HCT116 (cell line): ENCODE results near the gene PGC. TPM values are rescaled to one million over a fixed set of nuclear protein-coding genes. Genes with fewer than 3 reads are reported as not detected.

Source experiments
- ATAC-seq: fragments of 200-7000 bp; cut with Tn5 transposase; 2 replicates; pipeline ENCODE4 v1.9.1; 2020; ENCODE audit warnings: mild to moderate bottlenecking, moderate library complexity
- BruUV-seq: library from RNA; stranded (reverse); fragments of 400-500 nt; replicated peaks from 2 replicates; lab custom pipeline; 2021; lab: Mats Ljungman, UMichigan
- CTCF ChIA-PET: fragments of 300-600 bp; sonication (Branson Sonifier 250); formaldehyde crosslinking; loops from one replicate; lab custom pipeline; 2021; ENCODE audit warnings: antibody characterized with exemption; lab: Charles Lee
- POLR2A ChIA-PET: fragments of 300-600, 350-600 bp; sonication (Branson Sonifier 250); formaldehyde crosslinking; loops from one replicate; lab custom pipeline; 2021; ENCODE audit warnings: antibody characterized with exemption; lab: Charles Lee
- RAD21 ChIA-PET, 2 experiments: fragments of 300-600 bp; sonication (Branson Sonifier 250); formaldehyde crosslinking; loops; one replicate each; lab custom pipeline; 2023; ENCODE audit warnings: low total read pairs in 2 of 2; ENCODE audit not compliant: uncharacterized antibody in 2 of 2, unreplicated experiment in 2 of 2, low non-redundant PET in 1 of 2; lab: Charles Lee
- DNase-seq: peaks from one replicate; pipeline ENCODE4 v3.0.0-alpha.2; 2010; ENCODE audit warnings: low read depth, low spot score
- H2AFZ ChIP-seq: fragments of 200-600 bp; shearing (Covaris generic), sonication (generic); 2 replicates; pipeline ENCODE4 v1.6.1; 2017; ENCODE audit warnings: low read depth, mixed run types, mixed read lengths, antibody characterized with exemption, low read length; ENCODE audit not compliant: poor library complexity, severe bottlenecking
- H3K27ac ChIP-seq: 2 replicates; pipeline ENCODE4 v1.5.1; 2012; ENCODE audit warnings: low read depth, low read length
- H3K27me3 ChIP-seq: fragments of 200-600 bp; sonication (generic); 2 replicates; pipeline ENCODE4 v1.6.1; 2016; ENCODE audit warnings: mixed run types, low read length, mixed read lengths; ENCODE audit not compliant: insufficient read depth
- H3K36me3 ChIP-seq, 2 experiments: fragments of 200-500 bp in 1 of 2; fragments of 200-600 bp in 1 of 2; sonication (Bioruptor generic) in 1 of 2; sonication (generic) in 1 of 2; 2 replicates each; pipeline versions ENCODE4 v1.5.1 to v1.6.1; 2014 to 2016; ENCODE audit warnings: low read length in 2 of 2, inconsistent platforms in 1 of 2, mixed read lengths in 1 of 2, mixed run types in 1 of 2; ENCODE audit not compliant: insufficient read depth in 2 of 2, control insufficient read depth in 1 of 2
- H3K4me1 ChIP-seq, 2 experiments: fragments of 200-600 bp in 1 of 2; sonication (generic) in 1 of 2; 2 replicates each; pipeline versions ENCODE4 v1.5.1 to v1.6.1; 2012 to 2017; ENCODE audit warnings: low read length in 2 of 2, inconsistent platforms in 1 of 2, mild to moderate bottlenecking in 1 of 2, mixed read lengths in 1 of 2, mixed run types in 1 of 2, moderate library complexity in 1 of 2; ENCODE audit not compliant: insufficient read depth in 2 of 2, control insufficient read depth in 1 of 2
- H3K4me2 ChIP-seq: fragments of 200-600 bp; sonication (generic); 2 replicates; pipeline ENCODE4 v1.6.1; 2017; ENCODE audit warnings: mixed run types, low read length, mixed read lengths
- H3K4me3 ChIP-seq, 2 experiments: fragments of 200-600 bp in 1 of 2; sonication (generic) in 1 of 2; replicated peaks in 1 of 2; 2 replicates each; pipeline ENCODE4 v1.5.1; 2011 to 2016; ENCODE audit warnings: low read length in 2 of 2, control low read depth in 1 of 2, low read depth in 1 of 2, mild to moderate bottlenecking in 1 of 2, mixed read lengths in 1 of 2, mixed run types in 1 of 2
- H3K79me2 ChIP-seq: fragments of 200-600 bp; sonication (generic); 2 replicates; pipeline ENCODE4 v1.6.1; 2017; ENCODE audit warnings: mild to moderate bottlenecking, mixed run types, low read length, moderate library complexity, mixed read lengths; ENCODE audit not compliant: insufficient read depth
- H3K9ac ChIP-seq: fragments of 200-600 bp; sonication (generic); 2 replicates; pipeline ENCODE4 v1.6.1; 2016; ENCODE audit warnings: low read length, mixed read lengths
- H3K9me2 ChIP-seq: fragments of 200-600 bp; sonication (generic), shearing (Covaris generic); 2 replicates; pipeline ENCODE4 v1.6.1; 2017; ENCODE audit warnings: mixed run types, mild to moderate bottlenecking, moderate library complexity; ENCODE audit not compliant: insufficient read depth
- H3K9me3 ChIP-seq, 2 experiments: fragments of 200-500 bp in 1 of 2; fragments of 200-600 bp in 1 of 2; sonication (Bioruptor generic) in 1 of 2; sonication (generic) in 1 of 2; 2 replicates each; pipeline ENCODE4 v1.6.1; 2014 to 2017; ENCODE audit warnings: low read length in 2 of 2, mixed read lengths in 2 of 2, inconsistent platforms in 1 of 2, low read depth in 1 of 2, mild to moderate bottlenecking in 1 of 2, mixed run types in 1 of 2, moderate library complexity in 1 of 2; ENCODE audit not compliant: control insufficient read depth in 1 of 2, insufficient read depth in 1 of 2
- H4K20me1 ChIP-seq: fragments of 200-600 bp; sonication (generic), shearing (Covaris generic); 2 replicates; pipeline ENCODE4 v1.6.1; 2017; ENCODE audit warnings: mixed run types, mild to moderate bottlenecking, moderate library complexity; ENCODE audit not compliant: insufficient read depth
- CBX3 ChIP-seq: IDR thresholded peaks from 2 replicates; pipeline ENCODE4 v1.6.1; 2012; ENCODE audit warnings: low read depth
- CEBPB ChIP-seq: IDR thresholded peaks from 2 replicates; pipeline ENCODE4 v1.6.1; 2012; ENCODE audit warnings: low read depth
- CTCF ChIP-seq, 3 experiments: fragments of 200-600 bp in 1 of 3; sonication (generic) in 1 of 3; IDR thresholded peaks in 2 of 3; conservative IDR thresholded peaks in 1 of 3; 2 replicates each; pipeline ENCODE4 v1.5.1; 2012 to 2017; ENCODE audit warnings: low read depth in 2 of 3, low read length in 2 of 3, antibody characterized with exemption in 1 of 3, borderline replicate concordance in 1 of 3, control low read depth in 1 of 3, mild to moderate bottlenecking in 1 of 3, mixed read lengths in 1 of 3, mixed run types in 1 of 3, moderate library complexity in 1 of 3; ENCODE audit not compliant: insufficient read depth in 1 of 3
- EGR1 ChIP-seq: IDR thresholded peaks from 2 replicates; pipeline ENCODE4 v1.6.1; 2012; ENCODE audit warnings: low read depth
- EZH2 ChIP-seq: fragments of 200-600 bp; sonication (generic); IDR thresholded peaks from 2 replicates; pipeline ENCODE4 v1.6.1; 2017; ENCODE audit warnings: antibody characterized with exemption, mixed run types
- JUND ChIP-seq: IDR thresholded peaks from 2 replicates; pipeline ENCODE4 v1.6.1; 2012
- POLR2A ChIP-seq: IDR thresholded peaks from 2 replicates; pipeline ENCODE4 v1.7.0; 2011; ENCODE audit warnings: borderline replicate concordance; ENCODE audit not compliant: insufficient read depth, insufficient read length; ENCODE audit errors: extremely low read depth
- POLR2AphosphoS5 ChIP-seq: IDR thresholded peaks from 2 replicates; pipeline ENCODE4 v1.6.1; 2011; ENCODE audit warnings: mild to moderate bottlenecking, low read depth, low read length, moderate library complexity
- RAD21 ChIP-seq: IDR thresholded peaks from 2 replicates; pipeline ENCODE4 v1.6.1; 2012; ENCODE audit warnings: low read depth, mild to moderate bottlenecking
- SP1 ChIP-seq: IDR thresholded peaks from 2 replicates; pipeline ENCODE4 v1.6.1; 2012; ENCODE audit warnings: low read depth
- SRF ChIP-seq: IDR thresholded peaks from 2 replicates; pipeline ENCODE4 v1.6.1; 2012; ENCODE audit warnings: low read depth
- TCF7L2 ChIP-seq: IDR thresholded peaks from 2 replicates; pipeline ENCODE4 v1.7.0; 2011; ENCODE audit warnings: borderline replicate concordance, inconsistent platforms; ENCODE audit not compliant: insufficient read depth, insufficient read length; ENCODE audit errors: extremely low read depth
- YY1 ChIP-seq: IDR thresholded peaks from 2 replicates; pipeline ENCODE4 v1.6.1; 2011; ENCODE audit warnings: low read length, low read depth, moderate library complexity, mild to moderate bottlenecking; ENCODE audit not compliant: insufficient replicate concordance; ENCODE audit errors: extremely low read depth
- ZFX ChIP-seq: fragments of 450-650 bp; IDR thresholded peaks from 2 replicates; pipeline ENCODE4 v1.6.1; 2017
- ZNF274 ChIP-seq: fragments of 200-500 bp; sonication (Bioruptor generic); IDR thresholded peaks from 2 replicates; pipeline ENCODE4 v1.6.1; 2014; ENCODE audit warnings: mild to moderate bottlenecking, low read depth, low read length, inconsistent platforms
- intact Hi-C: fragments of 100-400 bp; cut with micrococcal nuclease; formaldehyde crosslinking; loops from 2 replicates; pipeline ENCODE4 v1.10.0; 2022
- total RNA-seq: library from RNA; stranded (reverse); gene quantifications from one replicate; pipeline ENCODE4 v1.2.1, GENCODE V29; 2021; ENCODE audit not compliant: unreplicated experiment
- TF ChIP-seq, protein P1 (sequence below): IDR thresholded peaks from 2 replicates; pipeline ENCODE4 v1.6.1; 2012
- TF ChIP-seq, protein P2 (sequence below): IDR thresholded peaks from 2 replicates; pipeline ENCODE4 v1.6.1; 2012; ENCODE audit warnings: low read depth

The PGC gene
- total RNA-seq, 1 experiment from 2014 or later = 1.2 TPM

DNA sequence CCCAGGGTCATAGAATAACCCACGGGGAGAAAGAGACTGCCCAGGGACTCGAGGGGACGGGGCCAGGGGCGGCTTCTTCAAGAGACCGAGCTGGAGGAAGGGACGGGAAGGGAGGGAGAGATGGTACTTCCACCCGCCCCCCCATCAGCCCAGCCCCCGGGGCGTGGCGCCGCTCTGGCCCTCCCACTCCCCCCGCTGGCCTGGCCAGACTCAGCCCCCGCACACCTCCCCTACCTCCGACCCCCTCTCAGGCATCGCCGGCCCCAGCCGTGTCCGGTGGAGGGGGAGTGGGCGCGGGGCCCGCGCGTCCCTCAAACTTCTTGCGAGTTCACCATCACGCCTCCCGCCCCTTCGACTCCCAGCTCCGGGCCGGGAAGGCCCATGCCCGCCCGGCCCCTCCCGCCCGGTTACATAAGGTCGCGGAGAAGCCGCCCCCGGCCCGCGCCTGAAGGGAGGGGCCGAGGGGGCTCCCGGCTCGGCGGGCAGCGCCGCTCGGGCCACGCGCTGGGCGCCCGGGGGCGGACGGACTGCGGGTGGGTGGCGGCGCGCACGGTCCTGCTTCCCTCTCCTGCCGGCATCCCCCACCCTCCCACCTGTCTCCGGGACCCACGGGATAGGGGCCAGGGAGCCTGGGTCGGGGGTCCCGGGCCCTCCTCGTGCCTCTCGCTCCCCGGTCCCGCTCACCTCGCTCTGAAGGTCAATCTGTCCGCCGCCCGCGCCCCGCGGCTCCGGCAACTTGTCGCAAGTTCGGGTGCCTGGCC is 12.4 kb downstream of the PGC start (continued):
- TF ChIP-seq ZNF274 = no peak
- no peak for TF ChIP-seq POLR2A
- no peak for TF ChIP-seq JUND
- TF ChIP-seq EGR1 = peak; percentile 49; the same call in 1 of the 2 replicates

DNA sequence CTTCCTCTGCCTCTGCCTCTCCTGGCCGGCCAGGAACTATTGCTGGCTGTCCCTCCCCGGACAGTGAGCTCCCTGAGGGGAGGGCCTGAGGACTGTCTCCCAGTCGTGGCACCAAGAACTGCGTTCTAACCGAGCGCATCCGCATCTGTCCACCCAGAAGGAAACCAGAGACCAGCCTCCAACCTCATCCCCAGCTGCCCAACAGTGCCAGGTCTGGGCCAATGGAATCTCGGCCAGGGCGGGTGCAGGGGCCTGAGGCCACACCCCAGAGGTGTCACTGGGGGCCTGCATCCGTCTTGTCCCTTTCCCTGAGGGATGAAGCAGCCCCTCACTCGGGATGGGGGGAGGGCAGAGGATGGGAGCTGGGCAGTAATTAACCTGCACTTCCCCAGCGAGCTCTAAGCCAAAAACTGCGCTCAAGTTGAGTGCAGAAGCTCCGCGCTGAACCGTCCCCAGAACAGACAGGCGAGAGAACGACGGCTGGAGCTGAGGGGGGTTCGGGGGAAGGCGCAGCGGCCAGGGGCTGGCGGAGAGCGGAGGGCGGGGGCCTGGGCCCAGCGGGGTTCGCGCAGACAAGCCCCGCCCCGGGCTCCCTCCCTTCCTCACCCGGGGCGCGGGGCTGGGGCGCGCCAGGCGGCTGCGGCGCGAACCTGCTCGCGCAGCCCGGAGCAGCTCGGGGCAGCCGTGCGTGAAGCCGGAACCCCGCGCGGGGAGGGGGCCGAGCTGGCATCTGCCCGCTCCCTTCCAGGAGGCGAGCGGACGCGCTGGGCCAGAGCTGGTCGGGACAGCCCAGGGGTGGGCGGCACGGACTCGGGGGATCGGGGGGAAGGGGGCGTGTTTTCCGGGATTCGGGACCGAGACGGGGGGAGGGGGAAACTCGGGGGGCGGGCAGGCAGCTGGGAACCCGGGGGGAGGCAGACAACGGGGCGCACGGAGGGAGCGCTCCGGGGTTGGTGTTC is 13.2 kb downstream of the PGC start:
- BruUV-seq = no TSS peak
- Histone ChIP-seq H3K9ac (peak overlapping the region; percentile 44), H3K4me2 (peak overlapping the region; percentile 98), H4K20me1 (no peaks in the 10 kb centered on the region), H3K27ac (peak overlapping the region; percentile 75), H3K9me3 (no peaks in the 10 kb centered on the region), H3K79me2 (no peaks in the 10 kb centered on the region), H3K27me3 (no peaks in the 10 kb centered on the region), H2AFZ (peak overlapping the region; percentile 85), H3K36me3 (no peaks in the 10 kb centered on the region), H3K9me2 (no peaks in the 10 kb centered on the region), H3K4me3 (peak overlapping the region; percentile 58 to 76), H3K4me1 (peaks cover 13 to 26% of the 10 kb centered on the region in 2 experiments)
- CTCF ChIA-PET = interaction anchor here (0.8 to 2.7 kb wide), 10 partner anchors 14 to 496 kb away, joined by 3 to 19 read pairs (median 4); partner anchors contain the start of gene TOMM6
- RAD21 ChIA-PET = interaction anchor here (0.6 to 1.4 kb wide), 3 partner anchors 20 to 1287 kb away, joined by 3 to 4 read pairs (median 3); partner anchors contain the start of gene RRP36 (in 1 of the 2)
- ATAC-seq (peak; percentile 74), DNase-seq (peak; percentile 36)
- intact Hi-C loops = loop anchor here (2.0 kb wide), 1 partner anchor 45 kb away; the partner anchor contains the start of gene FRS3
- POLR2A ChIA-PET = interaction anchor here (0.6 to 0.8 kb wide), 2 partner anchors 8 to 125 kb away, joined by 3 read pairs; no protein-coding TSS in a partner anchor
- TF ChIP-seq, protein P1, sequence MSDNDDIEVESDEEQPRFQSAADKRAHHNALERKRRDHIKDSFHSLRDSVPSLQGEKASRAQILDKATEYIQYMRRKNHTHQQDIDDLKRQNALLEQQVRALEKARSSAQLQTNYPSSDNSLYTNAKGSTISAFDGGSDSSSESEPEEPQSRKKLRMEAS = no peak
- no peak for TF ChIP-seq SRF
- TF ChIP-seq, protein P2, sequence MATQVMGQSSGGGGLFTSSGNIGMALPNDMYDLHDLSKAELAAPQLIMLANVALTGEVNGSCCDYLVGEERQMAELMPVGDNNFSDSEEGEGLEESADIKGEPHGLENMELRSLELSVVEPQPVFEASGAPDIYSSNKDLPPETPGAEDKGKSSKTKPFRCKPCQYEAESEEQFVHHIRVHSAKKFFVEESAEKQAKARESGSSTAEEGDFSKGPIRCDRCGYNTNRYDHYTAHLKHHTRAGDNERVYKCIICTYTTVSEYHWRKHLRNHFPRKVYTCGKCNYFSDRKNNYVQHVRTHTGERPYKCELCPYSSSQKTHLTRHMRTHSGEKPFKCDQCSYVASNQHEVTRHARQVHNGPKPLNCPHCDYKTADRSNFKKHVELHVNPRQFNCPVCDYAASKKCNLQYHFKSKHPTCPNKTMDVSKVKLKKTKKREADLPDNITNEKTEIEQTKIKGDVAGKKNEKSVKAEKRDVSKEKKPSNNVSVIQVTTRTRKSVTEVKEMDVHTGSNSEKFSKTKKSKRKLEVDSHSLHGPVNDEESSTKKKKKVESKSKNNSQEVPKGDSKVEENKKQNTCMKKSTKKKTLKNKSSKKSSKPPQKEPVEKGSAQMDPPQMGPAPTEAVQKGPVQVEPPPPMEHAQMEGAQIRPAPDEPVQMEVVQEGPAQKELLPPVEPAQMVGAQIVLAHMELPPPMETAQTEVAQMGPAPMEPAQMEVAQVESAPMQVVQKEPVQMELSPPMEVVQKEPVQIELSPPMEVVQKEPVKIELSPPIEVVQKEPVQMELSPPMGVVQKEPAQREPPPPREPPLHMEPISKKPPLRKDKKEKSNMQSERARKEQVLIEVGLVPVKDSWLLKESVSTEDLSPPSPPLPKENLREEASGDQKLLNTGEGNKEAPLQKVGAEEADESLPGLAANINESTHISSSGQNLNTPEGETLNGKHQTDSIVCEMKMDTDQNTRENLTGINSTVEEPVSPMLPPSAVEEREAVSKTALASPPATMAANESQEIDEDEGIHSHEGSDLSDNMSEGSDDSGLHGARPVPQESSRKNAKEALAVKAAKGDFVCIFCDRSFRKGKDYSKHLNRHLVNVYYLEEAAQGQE = no peak
- TF ChIP-seq TCF7L2 = peak; percentile 30
- TF ChIP-seq ZFX = no peak
- TF ChIP-seq RAD21 = no peak
- TF ChIP-seq CTCF (IDR thresholded peaks at IDR 0.05 in 2 of 3, conservative IDR thresholded peaks at IDR 0.05 in 1 of 3; ENCODE audit: borderline replicate concordance in 1 of 3, insufficient read depth in 1 of 3, low read depth in 2 of 3, low read length in 2 of 3) = no peak
- no peak for TF ChIP-seq CBX3
- TF ChIP-seq EZH2 = no peak
- no peak for TF ChIP-seq CEBPB
- TF ChIP-seq POLR2AphosphoS5 = peak; percentile 36; the same call in 1 of the 2 replicates
- no peak for TF ChIP-seq JUND
- TF ChIP-seq SP1 = 0 out of 2 replicates have a peak, but pooled peaks have one; percentile 2
- TF ChIP-seq POLR2A = no peak
- no peak for TF ChIP-seq YY1
